Stimulated activated naive CD8-positive, alpha-beta T cell treated with anti-CD3 and anti-CD28 coated beads, Interleukin-15, amount 100 ng/mL, for 72 hours (primary cell): ENCODE results near the gene DYRK2.

Source experiments
- ATAC-seq: fragments of 150-1000 bp; cut with Tn5 transposase; 2 replicates; pipeline ENCODE4 v1.10.0; 2021; ENCODE audit warnings: mild to moderate bottlenecking, moderate library complexity
- DNase-seq, 2 donors: peaks; one replicate each; pipeline ENCODE4 v3.0.0; 2021 to 2022
- H3K27ac Mint-ChIP-seq, 2 donors: one replicate each; pipeline ENCODE4 v1.8.0; 2022; ENCODE audit warnings: mild to moderate bottlenecking in 2 of 2, mixed read lengths in 2 of 2, moderate library complexity in 2 of 2
- H3K27me3 Mint-ChIP-seq: one replicate; pipeline ENCODE4 v1.8.0; 2022; ENCODE audit warnings: mixed read lengths
- H3K4me1 Mint-ChIP-seq: one replicate; pipeline ENCODE4 v1.8.0; 2022; ENCODE audit warnings: mild to moderate bottlenecking, mixed read lengths
- H3K4me3 Mint-ChIP-seq, 2 donors: one replicate each; pipeline ENCODE4 v1.8.0; 2022; ENCODE audit warnings: mild to moderate bottlenecking in 2 of 2, mixed read lengths in 2 of 2, moderate library complexity in 1 of 2
- H3K9me3 Mint-ChIP-seq, 2 donors: one replicate each; pipeline ENCODE4 v1.8.0; 2022; ENCODE audit warnings: mixed read lengths in 2 of 2

The DYRK2 gene

GRCh38 chr12:67651132-67651695 is 2.7 kb downstream of the DYRK2 start:
- DNase-seq, result peak; percentile 20 to 33
- ATAC-seq, result peak; percentile 32
- peak overlapping the region; percentile 84 to 94 for H3K4me3 Mint-ChIP-seq
- peaks cover 67% of the 10 kb centered on the region for H3K4me1 Mint-ChIP-seq
- no peaks in the 10 kb centered on the region for H3K9me3 Mint-ChIP-seq
- peak overlapping the region; percentile 56 to 73 for H3K27ac Mint-ChIP-seq
- H3K27me3 Mint-ChIP-seq, result no peaks in the 10 kb centered on the region

DNA sequence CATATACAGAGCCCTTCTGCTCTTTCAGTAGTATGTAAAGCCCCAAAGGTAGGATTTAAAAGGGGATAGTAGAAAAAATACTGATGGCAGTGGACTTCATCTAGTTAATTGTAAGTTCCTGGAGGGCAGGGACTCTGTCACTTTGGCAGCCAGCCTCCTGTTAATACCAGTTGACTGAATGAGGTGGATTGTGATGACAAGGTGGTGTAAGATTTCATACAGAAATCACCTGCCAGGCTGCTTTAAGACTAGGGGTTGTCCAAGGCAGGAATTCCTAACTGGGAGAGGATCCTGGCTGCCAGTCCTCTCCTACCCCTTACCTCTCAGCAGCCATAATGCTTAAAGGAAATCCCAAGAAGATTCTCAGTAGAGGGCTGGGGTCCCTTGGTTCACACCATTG is 7.3 kb downstream of the DYRK2 start:
- H3K27me3 Mint-ChIP-seq, result no peaks in the 10 kb centered on the region
- H3K27ac Mint-ChIP-seq, result peak overlapping the region; percentile 12 to 85
- no peak overlapping the region for H3K4me3 Mint-ChIP-seq
- DNase-seq (no peak), ATAC-seq (no peak)
- no peaks in the 10 kb centered on the region for H3K9me3 Mint-ChIP-seq
- peaks cover 84% of the 10 kb centered on the region for H3K4me1 Mint-ChIP-seq

- Mint-ChIP-seq H3K27ac (peak overlapping the region in 1 of 2 donors; percentile 12), H3K9me3 (no peaks in the 10 kb centered on the region), H3K4me1 (peaks cover 84% of the 10 kb centered on the region), H3K27me3 (no peaks in the 10 kb centered on the region), H3K4me3 (no peak overlapping the region)
- ATAC-seq (no peak), DNase-seq (no peak)
These were observed 7.7 kb downstream of the DYRK2 start for GRCh38 chr12:67656251-67656650.

GRCh38 chr12:67658486-67658885 is 9.9 kb downstream of the DYRK2 start:
- Mint-ChIP-seq H3K9me3 (no peaks in the 10 kb centered on the region), H3K27me3 (no peaks in the 10 kb centered on the region), H3K4me1 (peaks cover 91% of the 10 kb centered on the region), H3K27ac (no peak overlapping the region), H3K4me3 (no peak overlapping the region)
- ATAC-seq (no peak), DNase-seq (no peak)

GRCh38 chr12:67659292-67659691 is 10.7 kb downstream of the DYRK2 start:
- H3K4me3 Mint-ChIP-seq, result no peak overlapping the region
- peaks cover 89% of the 10 kb centered on the region for H3K4me1 Mint-ChIP-seq
- H3K27me3 Mint-ChIP-seq, result no peaks in the 10 kb centered on the region
- H3K27ac Mint-ChIP-seq, result peak overlapping the region in 1 of 2 donors; percentile 42
- DNase-seq, result no peak
- no peak for ATAC-seq
- no peaks in the 10 kb centered on the region for H3K9me3 Mint-ChIP-seq

DNA sequence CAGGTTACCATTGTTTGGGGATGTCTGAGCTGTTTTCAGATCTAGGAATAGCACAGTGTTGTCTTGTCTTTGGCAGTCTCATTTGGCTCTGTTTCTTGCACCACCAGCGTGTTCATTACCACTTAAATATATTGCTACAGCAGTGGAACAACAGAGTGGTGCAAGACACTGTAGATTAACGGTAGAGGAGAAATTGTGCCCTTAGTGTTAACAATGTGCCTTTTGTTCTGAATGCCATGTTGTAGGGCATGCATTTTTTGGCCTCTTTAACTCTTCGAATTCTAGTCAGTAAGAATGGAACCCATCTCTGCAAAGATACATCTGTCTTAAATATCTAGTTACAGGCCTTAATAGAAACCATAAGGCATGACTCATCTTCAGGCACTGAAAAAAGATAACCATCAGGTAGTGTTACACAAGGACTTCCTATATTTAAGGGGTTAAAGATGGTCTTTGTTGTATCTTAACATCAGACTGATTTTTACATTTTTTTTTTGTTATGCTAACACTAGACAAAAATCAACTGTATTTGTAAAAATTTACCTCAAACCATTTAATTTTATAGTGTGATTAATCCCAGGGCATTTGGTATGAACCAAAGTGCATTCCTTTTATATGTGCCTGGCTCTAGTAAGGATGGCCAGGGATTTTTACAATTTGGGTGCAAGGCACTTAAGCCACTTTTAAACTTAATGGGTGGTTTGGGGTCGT is 12.9 kb downstream of the DYRK2 start:
- Mint-ChIP-seq H3K27ac (no peak overlapping the region), H3K4me1 (peaks cover 80% of the 10 kb centered on the region), H3K4me3 (peak overlapping the region in 1 of 2 donors; percentile 9), H3K27me3 (no peaks in the 10 kb centered on the region), H3K9me3 (no peaks in the 10 kb centered on the region)
- ATAC-seq (peak; percentile 69), DNase-seq (no peak)

DNA sequence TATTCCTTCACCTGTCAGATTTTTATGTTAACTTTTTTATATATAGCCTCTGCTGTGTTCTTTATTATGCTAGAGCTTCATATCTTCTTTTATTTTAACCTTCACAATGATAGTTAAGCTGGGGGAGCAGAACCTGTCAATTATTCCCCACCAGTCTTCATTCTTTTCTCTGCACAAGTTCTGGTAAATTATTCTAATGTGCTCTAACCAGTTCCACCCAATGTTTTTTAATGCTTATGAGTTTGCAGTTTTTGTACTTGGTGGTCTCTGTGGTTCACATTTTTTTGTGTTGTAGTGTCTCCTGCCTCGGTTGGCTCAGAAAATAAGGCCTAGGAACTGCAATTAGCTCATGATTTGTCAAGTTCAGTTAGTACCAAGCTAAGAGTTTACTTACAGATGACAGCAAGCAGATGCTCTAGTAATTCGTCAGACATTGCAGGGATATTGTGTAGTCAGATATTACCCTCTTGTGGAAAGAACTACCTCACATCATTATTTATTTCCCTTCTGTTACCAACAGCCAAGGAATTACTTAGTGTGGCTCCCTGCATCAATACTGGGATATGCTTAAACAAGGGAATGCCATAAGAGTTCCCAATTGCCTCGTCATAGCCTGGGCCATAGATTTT is 14.5 kb downstream of the DYRK2 start:
- no peaks in the 10 kb centered on the region for H3K9me3 Mint-ChIP-seq
- H3K27ac Mint-ChIP-seq, result no peak overlapping the region
- H3K4me3 Mint-ChIP-seq, result no peak overlapping the region
- H3K4me1 Mint-ChIP-seq, result peaks cover 78% of the 10 kb centered on the region
- no peak for DNase-seq
- ATAC-seq, result no peak
- H3K27me3 Mint-ChIP-seq, result no peaks in the 10 kb centered on the region

DNA sequence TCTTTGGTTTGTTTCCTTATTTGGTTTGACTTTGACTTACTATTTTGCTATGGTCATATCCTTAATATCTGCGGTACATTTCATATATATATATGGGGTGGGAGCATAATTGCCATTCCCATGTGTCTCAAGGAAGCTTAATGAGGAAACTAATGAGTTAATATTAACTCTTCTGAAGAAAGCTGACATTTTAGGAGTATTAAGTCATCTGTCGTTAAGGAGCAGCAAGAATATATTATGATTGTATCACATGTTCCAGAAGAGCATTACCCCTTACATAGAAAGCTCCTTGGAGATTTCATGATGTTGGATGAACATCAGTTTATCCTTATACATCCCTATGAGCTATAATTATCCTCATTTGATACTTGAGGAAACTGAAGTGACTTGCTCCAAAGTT is 15.6 kb downstream of the DYRK2 start:
- H3K4me1 Mint-ChIP-seq, result peaks cover 70% of the 10 kb centered on the region
- no peak overlapping the region for H3K4me3 Mint-ChIP-seq
- H3K9me3 Mint-ChIP-seq, result no peaks in the 10 kb centered on the region
- no peak for ATAC-seq
- no peaks in the 10 kb centered on the region for H3K27me3 Mint-ChIP-seq
- no peak for DNase-seq
- no peak overlapping the region for H3K27ac Mint-ChIP-seq

- Mint-ChIP-seq H3K4me3 (no peak overlapping the region), H3K27ac (no peak overlapping the region), H3K9me3 (no peaks in the 10 kb centered on the region), H3K4me1 (peaks cover 73% of the 10 kb centered on the region), H3K27me3 (no peaks in the 10 kb centered on the region)
- ATAC-seq, result no peak
- no peak for DNase-seq
These were observed 17.1 kb downstream of the DYRK2 start for GRCh38 chr12:67665679-67666078.

DNA sequence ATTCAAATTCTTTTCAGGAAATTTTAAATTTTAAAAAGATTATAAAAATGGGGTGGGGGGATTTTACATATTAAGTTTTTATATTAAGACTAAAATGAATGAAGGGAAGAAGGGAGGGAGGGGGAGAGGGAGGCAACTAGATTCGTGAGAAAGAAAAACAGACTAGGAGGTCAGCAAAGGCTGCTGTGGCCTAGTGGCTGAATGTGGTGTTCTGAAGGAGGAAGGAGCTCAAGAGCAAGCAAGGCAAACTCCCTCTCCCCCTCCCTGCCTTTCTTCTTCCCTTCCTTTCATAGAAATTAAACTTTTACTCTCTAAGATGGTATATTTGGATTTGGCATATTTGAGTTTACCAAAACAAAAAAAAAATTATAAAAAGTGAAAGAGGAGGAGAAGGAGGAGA is 18.1 kb downstream of the DYRK2 start:
- Mint-ChIP-seq H3K27me3 (no peaks in the 10 kb centered on the region), H3K4me1 (peaks cover 64% of the 10 kb centered on the region), H3K27ac (no peak overlapping the region), H3K9me3 (no peaks in the 10 kb centered on the region), H3K4me3 (no peak overlapping the region)
- DNase-seq (no peak), ATAC-seq (no peak)

DNA sequence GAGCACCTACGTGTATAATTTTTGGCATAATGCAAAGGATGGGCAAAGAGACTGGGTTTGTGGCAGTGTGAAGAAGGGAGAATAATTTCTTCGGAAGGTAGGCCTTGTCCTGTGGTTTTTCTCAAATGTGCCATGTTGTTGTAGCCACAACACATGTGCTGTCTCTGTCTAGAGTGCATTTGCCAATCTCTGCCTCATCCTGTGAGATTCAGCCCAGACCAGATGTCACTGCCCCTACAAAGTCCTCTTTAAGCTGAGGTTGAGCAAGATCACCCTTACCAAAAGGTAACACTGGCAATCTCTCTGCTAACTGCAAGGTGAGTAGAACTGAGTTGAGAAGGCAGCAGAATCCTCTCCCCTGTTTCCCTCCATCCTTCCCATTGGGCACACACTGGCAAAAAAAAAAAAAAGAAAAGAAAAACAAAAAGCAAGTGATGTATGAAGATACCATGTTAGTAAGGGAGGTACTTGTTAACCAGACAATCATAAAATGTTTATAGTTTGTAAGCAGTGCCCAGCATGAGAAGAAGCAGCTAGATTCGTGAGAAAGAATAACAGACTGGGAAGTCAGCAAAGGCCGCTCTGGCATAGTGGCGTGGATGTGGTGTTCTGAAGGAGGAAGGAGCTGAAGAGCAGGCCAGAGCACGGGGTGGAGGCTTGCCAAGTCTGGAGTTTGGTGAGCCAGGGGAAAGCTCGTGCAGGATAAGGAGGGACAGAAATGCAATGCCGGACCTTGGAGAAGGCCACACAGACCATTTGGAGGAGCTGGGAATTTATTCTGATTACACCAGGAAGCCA is 18.9 kb downstream of the DYRK2 start:
- no peak overlapping the region for H3K4me3 Mint-ChIP-seq
- H3K4me1 Mint-ChIP-seq, result peaks cover 57% of the 10 kb centered on the region
- H3K9me3 Mint-ChIP-seq, result peaks cover 0 to 5% of the 10 kb centered on the region in 2 donors
- peak overlapping the region in 1 of 2 donors; percentile 49 for H3K27ac Mint-ChIP-seq
- H3K27me3 Mint-ChIP-seq, result no peaks in the 10 kb centered on the region
- ATAC-seq (no peak), DNase-seq (no peak)

DNA sequence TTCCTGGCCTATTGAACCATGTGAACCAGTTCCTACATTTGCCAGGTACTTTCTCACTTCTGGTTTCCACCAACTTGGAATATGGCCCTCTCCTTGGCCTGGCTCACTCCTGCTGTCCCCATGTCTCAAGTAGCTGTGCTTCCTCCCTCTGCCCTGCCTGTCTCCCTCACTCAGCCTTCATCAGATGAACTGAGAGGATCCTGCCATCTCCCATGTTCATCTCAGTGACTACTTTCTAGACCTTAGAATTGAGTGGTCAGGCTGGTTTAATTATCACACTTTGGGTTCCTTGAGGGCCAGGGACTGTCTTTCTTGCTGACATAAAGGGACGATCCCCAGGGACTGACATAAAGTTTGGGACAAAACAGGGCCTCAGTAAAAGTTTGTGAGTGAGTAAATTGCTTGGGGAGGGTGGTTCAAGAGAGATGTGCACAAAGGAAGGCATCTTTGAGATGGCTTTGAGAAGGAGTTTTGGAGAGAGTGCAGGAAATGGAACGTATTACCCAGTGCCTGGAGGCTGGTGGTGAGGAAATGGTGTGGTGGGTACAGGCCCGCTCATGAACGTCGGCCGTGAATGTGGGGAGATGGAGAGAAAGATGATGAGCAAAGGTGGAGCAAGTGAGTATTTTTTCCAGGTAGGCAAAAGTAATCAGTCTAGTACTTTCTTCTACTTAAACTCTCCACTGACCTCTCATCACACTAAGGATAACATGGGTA is 20.8 kb downstream of the DYRK2 start:
- H3K4me1 Mint-ChIP-seq, result peaks cover 40% of the 10 kb centered on the region
- H3K4me3 Mint-ChIP-seq, result peak overlapping the region in 1 of 2 donors; percentile 2
- peak; percentile 76 for ATAC-seq
- DNase-seq, result no peak
- H3K9me3 Mint-ChIP-seq, result peaks cover 16 to 24% of the 10 kb centered on the region in 2 donors
- no peaks in the 10 kb centered on the region for H3K27me3 Mint-ChIP-seq
- H3K27ac Mint-ChIP-seq, result peak overlapping the region in 1 of 2 donors; percentile 10

- H3K27me3 Mint-ChIP-seq, result no peaks in the 10 kb centered on the region
- no peak for ATAC-seq
- no peak overlapping the region for H3K4me3 Mint-ChIP-seq
- peak overlapping the region in 1 of 2 donors; percentile 30 for H3K27ac Mint-ChIP-seq
- H3K9me3 Mint-ChIP-seq, result peaks cover 21 to 29% of the 10 kb centered on the region in 2 donors
- no peak for DNase-seq
- peaks cover 37% of the 10 kb centered on the region for H3K4me1 Mint-ChIP-seq
These were observed 21.5 kb downstream of the DYRK2 start for GRCh38 chr12:67669934-67670631.

DNA sequence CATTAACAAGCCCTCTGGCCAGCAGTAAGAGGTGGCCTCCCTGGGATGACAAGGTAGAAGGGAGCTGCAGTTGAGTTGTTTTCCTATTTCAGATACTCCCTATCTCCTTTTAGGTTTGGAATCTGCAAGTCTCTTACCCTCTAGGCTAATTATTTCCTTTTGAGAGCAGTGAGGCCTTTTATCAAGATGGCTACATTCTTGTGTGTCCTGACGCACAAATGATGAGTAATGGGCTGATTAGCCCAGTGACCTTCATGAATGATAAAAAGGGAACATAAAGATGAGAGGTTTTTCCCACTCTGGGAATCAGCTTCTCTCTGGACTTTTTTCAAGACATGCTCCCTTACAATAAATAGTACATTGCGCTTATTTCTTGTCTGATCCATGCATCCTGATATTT is 22.9 kb downstream of the DYRK2 start:
- Mint-ChIP-seq H3K4me3 (no peak overlapping the region), H3K27ac (no peak overlapping the region), H3K27me3 (no peaks in the 10 kb centered on the region), H3K9me3 (peaks cover 21 to 29% of the 10 kb centered on the region in 2 donors), H3K4me1 (peaks cover 41% of the 10 kb centered on the region)
- ATAC-seq, result no peak
- no peak for DNase-seq

GRCh38 chr12:67671892-67672291 is 23.3 kb downstream of the DYRK2 start:
- Mint-ChIP-seq H3K4me3 (no peak overlapping the region), H3K4me1 (peaks cover 38% of the 10 kb centered on the region), H3K9me3 (peaks cover 21 to 29% of the 10 kb centered on the region in 2 donors), H3K27me3 (no peaks in the 10 kb centered on the region), H3K27ac (no peak overlapping the region)
- ATAC-seq (no peak), DNase-seq (no peak)
